ENCODE data around the gene PBX1. TPM values are rescaled to one million over a fixed set of nuclear protein-coding genes. Genes with fewer than 3 reads are reported as not detected.

PBX1 gene
- polyA plus RNA-seq, 10 donors = 51.2 to 64.5 (median 59.0) TPM

DNA sequence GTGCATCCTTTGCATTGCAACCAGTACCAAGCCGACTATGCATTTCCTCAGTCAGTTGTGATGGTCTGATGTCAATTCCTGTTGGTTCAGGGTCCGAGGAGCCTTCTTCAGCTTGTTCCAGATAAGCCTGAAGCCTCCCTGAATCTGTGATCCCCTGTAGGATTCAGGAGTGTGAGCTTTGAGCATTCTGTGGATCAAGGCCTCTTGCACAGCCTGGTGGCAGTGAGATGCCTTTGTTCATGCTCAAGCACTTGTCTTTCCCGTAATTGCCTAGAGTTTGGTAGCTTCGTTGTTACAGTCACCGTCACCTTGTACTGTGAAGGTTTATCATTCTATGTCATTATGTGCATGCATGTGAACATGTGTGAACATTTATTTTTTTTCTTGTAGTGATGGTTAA is 103.5 kb downstream of the PBX1 start:
- no peak for DNase-seq

GRCh38 chr1:164662955-164663354 is 104.0 kb downstream of the PBX1 start:
- DNase-seq = no peak

DNA sequence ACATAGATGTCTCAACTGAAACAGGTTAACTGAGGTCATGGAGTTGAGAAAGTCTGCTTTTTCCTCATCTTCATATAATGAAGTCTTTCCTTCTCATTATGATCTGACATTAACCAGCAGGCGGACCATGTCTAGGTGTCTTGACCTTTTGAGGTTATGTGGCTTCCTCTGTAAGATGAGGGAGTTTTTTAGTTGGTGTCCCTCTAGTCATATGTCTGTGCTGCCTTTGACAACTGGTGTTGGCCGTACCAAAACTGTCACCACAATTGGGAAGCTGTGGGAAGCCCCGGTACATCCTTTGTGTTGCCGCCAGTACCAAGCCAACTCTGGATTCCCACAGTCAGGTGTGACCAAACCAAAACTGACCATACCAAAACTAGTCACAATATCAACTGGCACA is 105.1 kb downstream of the PBX1 start:
- no peak for DNase-seq

DNA sequence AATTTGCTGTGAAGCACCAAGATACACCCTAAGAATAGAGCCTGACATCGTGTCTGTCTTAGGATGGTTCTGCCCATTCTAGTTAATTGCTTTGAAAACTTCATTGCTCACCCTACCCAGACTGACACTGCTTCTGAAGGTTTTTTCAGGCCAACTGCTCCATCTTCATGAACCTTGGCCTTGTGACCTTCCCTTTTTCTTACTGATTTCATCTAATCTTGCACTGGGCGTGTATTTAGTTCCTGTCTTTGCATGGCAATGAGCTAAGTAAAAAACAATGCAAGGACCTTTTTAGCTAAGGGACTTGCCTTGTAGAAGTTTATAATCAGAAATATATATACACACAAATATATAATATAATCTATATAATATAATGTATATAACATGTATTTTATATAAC is 108.0 kb downstream of the PBX1 start:
- DNase-seq = no peak

DNA sequence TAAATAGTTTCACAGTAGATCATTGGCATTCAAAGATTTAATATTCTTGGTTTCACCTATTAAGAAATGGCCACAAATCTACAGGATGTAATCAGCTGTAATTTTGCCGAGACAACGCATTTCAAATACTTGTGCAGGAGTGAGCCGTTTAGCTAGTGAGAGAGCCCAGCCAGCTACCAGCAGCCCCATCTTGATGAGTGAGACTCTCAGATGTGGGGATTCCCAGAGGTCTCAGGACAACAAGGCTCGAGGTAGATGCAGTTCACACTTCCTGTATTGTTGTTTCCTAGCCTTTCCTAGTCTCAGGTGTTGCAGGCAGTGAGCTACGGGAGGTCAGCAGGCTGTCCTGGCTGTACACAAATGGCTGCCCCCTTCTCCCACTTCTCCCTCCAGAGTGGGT is 108.6 kb downstream of the PBX1 start:
- DNase-seq = no peak

DNA sequence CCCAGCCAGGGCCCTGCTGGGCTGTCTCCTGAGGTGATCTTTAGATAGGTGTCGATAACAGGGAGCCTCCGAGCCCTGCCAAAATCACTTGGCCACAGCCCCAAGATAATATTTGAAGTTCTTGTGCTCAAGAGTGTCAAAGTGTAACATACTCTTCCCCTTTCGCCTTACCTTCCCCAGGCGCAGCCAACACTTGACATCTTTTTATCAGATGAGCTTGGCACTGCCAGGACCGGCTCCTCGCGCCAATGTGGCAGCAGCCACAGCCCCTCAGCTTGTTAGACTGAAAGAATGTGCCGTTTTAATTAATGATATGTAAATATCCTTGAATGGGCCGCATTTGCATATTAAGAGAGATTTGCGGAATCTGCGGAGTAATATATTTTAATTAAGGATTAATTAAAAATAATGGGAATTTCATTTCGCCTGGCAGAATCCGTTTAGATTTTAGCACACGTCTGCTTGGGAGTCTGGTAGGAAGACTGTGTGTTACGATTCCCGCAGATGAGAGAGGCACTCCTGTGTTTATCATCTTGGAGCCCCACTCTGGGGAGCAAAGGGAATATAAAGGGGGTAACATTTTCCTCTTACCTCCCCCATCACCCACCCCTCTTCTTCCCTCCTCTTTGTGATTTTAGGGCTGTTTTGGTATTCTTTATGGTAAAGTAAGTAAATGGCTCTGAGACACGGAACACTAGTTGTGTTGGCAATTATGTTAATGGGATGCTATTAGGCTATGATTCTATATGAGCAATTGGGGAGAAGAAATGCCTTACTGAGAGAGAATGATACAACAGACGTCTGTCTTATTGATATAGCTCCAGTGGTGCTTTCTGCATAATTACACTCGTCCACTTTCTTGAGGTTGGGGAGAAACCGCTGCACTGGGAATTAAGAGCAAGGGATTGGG is 109.8 kb downstream of the PBX1 start:
- DNase-seq = no peak

GRCh38 chr1:164670026-164670425 is 111.0 kb downstream of the PBX1 start:
- no peak for DNase-seq

DNA sequence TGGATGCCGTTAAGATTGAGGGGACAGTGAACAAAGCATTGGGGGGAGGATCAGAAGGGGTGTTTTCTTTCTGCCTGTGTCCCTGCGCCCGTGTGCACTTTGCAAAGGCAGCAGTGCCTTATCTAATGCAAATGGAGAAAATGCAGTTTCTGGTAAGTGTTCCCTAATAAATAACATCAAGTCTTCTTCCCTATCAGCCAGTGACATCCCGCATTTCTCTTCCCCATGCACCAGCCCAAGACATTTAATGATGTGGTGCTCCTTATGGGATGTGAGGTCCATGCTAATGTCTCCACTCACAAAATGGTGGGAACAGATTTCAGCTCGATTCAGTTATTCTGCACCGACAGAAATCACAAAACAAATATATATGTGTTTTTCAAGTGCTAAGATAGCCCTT is 111.8 kb downstream of the PBX1 start:
- DNase-seq = no peak

GRCh38 chr1:164671323-164671965 is 112.5 kb downstream of the PBX1 start:
- DNase-seq = no peak

GRCh38 chr1:164671966-164672571 is 113.1 kb downstream of the PBX1 start:
- DNase-seq = no peak

DNA sequence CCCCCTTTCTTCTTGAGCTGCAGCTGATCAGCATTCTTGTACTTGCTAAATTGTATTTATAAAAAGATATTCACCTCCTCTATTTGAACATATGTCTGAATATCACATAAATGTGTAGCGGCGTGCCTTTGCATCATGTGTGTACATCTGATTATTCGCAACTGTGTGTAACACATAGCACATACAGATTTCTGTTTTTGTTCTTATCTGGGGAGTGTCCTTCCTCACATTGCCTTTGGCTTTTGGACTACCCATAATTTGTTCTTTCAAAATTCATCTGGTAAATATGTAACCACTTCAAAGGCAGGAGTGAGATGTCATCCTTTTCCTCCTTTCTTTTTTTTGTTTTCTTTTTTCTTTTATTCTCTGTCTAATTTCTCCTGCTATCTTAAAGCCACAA is 113.6 kb downstream of the PBX1 start:
- DNase-seq = no peak

DNA sequence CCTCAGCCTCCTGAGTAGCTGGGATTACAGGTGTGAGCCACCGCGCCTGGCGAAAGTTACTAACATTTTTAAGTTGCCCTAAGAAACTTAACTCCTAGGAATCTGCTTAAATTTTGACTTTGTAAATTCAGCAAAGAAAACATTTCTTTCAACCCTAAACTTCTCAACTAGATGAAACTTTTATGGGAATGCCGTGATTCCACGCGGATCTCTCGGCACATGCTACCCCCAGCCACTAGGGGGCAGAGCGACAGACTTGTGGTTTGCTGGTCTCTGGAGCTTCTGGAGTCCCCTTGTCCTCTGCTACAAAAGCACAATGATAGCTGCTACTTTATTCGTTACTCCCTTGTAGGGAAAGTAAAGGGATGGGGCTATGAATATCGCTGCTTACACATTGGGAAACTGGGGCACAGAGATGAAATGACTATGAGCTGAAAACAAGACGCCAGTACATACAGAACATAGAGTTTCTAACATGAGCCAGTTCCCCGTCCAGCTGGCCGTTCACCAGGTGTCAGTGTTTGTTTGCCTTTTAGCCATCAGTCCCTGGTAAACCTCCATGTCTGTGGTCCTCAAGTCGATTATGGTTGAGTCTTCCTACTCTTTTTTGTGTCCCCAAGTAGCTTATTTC is 114.7 kb downstream of the PBX1 start:
- DNase-seq = no peak

DNA sequence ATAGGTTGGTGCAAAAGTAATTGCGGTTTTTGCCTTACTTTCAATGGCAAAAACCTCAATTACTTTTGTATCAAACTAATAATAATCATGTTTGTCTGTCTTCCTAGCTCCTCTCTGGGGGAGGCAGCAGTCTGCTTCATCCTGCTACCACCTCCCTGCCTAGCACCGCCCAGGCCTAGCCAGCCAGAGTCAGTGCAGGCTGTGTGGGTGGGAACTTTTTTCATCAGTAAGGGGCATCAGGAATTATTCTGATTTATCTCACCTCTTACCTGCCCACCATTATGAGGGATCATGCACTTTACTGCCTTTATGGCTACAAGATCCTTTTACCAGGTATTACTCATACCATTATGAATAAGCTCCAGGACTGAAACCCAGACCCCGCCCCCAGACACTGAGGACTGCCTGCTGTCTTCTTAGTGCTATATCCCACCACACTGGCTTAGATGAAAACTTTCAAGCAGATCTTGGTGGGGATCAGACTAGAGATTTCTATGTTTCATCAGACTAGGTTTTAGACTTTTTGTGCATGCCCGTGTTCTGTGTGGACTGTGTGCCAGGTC is 116.4 kb downstream of the PBX1 start:
- no peak for DNase-seq

DNA sequence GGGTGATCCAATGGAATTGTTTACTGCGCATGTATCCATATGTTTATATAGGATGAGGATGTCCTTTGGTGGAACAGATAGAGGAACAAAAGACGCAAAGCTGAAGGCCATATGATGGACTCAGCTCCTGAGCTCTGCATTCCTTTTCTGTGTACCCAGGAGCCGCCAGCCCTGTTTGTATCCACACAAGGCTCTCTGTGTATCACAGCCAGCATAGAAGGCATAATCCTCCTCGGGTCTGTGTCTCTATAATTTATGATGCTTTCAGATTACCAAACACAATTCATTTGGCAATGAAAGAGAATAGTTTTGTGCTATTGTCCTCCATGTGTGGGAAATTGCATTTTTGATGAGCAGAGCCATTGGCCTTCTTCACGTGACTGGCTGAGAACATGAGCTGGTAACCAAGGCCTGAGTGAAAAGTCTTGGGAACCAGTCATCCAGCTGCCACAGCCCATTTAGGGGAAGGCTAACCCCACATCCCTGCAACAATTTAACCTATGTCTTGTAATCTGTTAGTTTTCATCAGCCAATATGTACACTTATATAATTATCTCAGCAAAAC is 119.2 kb downstream of the PBX1 start:
- DNase-seq = no peak

DNA sequence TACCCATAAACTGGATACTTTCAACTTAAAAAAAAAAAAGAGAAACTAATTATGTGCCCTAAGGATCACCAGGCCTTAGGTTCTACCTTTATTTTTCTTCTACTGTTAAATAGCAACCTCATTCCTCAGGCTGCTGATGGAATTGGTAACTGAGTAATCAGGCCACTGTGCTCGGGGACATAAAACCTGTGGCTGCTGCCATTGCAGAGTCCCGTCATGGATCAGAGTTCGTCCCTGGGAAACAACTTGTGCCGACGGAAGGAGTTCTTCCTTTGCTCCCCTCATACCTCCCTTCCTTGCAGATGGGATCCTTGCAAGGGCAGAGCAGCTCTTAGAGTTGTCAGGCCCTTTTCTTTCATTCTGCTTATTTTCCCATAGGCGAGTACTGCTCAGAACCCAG is 123.6 kb downstream of the PBX1 start:
- DNase-seq = no peak

DNA sequence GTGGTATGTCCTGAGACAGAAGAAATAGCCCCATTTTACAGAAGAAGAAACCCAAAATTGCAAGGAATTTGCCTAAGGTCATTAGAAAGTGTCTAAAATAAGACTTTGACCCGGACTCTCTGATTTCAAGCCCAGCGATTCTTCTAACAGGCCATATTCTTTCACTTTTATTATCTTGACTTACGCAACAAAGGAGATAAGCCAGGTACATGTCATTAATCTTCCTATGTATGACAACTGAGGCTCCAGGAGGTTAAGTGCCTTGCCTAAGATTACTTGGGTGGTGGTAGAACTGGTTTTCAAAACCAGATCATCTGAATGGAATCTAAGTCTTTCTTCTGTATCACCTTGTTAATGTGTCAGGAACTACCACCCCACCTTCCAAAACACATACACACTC is 124.3 kb downstream of the PBX1 start:
- no peak for DNase-seq

- DNase-seq = no peak
Measured at GRCh38 chr1:164685266-164686035, 126.5 kb downstream of the PBX1 start.

GRCh38 chr1:164687777-164688176 is 128.8 kb downstream of the PBX1 start:
- no peak for DNase-seq

GRCh38 chr1:164688791-164689190 is 129.8 kb downstream of the PBX1 start:
- DNase-seq = no peak

- DNase-seq = no peak
Measured at GRCh38 chr1:164689672-164690511, 130.9 kb downstream of the PBX1 start.

Measured in muscle of back (tissue), 11 donors.